IgD-negative memory B cell (primary cell): Measurements from ENCODE around the gene TRIM64. TPM values are rescaled to one million over a fixed set of nuclear protein-coding genes. Genes with fewer than 3 reads are reported as not detected.
"Not testable (repeated sequence)": the region's sequence is repeated elsewhere in the genome, so short reads cannot be mapped to it uniquely, and the experiment has no call there.

Experiments used
- H3K27ac Mint-ChIP-seq, 3 donors: one replicate each; pipeline ENCODE4 v1.8.0; 2020 to 2022; ENCODE audit warnings: mild to moderate bottlenecking in 3 of 3, mixed read lengths in 3 of 3, moderate library complexity in 1 of 3
- H3K27me3 Mint-ChIP-seq: one replicate; pipeline ENCODE4 v1.8.0; 2021; ENCODE audit warnings: mixed read lengths
- H3K36me3 Mint-ChIP-seq: one replicate; pipeline ENCODE4 v1.8.0; 2020; ENCODE audit warnings: mild to moderate bottlenecking, mixed read lengths
- H3K4me1 Mint-ChIP-seq, 3 donors: one replicate each; pipeline ENCODE4 v1.8.0; 2020 to 2022; ENCODE audit warnings: mixed read lengths in 3 of 3, mild to moderate bottlenecking in 1 of 3
- H3K4me3 Mint-ChIP-seq, 4 donors: one replicate each; pipeline ENCODE4 v1.8.0; 2020 to 2022; ENCODE audit warnings: mild to moderate bottlenecking in 4 of 4, mixed read lengths in 4 of 4, moderate library complexity in 3 of 4
- H3K9me3 Mint-ChIP-seq, 3 donors: one replicate each; pipeline ENCODE4 v1.8.0; 2020 to 2021; ENCODE audit warnings: mixed read lengths in 3 of 3, mild to moderate bottlenecking in 1 of 3
- polyA plus RNA-seq: library from polyadenylated mRNA; unstranded; fragments of 300-500 nt; fragmentation: Illumina TruSeq; gene quantifications from one replicate; pipeline ENCODE4 v1.2.3, GENCODE V29; 2021

TRIM64 gene, protein sequence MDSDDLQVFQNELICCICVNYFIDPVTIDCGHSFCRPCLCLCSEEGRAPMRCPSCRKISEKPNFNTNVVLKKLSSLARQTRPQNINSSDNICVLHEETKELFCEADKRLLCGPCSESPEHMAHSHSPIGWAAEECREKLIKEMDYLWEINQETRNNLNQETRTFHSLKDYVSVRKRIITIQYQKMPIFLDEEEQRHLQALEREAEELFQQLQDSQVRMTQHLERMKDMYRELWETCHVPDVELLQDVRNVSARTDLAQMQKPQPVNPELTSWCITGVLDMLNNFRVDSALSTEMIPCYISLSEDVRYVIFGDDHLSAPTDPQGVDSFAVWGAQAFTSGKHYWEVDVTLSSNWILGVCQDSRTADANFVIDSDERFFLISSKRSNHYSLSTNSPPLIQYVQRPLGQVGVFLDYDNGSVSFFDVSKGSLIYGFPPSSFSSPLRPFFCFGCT
- polyA plus RNA-seq: not detected

DNA sequence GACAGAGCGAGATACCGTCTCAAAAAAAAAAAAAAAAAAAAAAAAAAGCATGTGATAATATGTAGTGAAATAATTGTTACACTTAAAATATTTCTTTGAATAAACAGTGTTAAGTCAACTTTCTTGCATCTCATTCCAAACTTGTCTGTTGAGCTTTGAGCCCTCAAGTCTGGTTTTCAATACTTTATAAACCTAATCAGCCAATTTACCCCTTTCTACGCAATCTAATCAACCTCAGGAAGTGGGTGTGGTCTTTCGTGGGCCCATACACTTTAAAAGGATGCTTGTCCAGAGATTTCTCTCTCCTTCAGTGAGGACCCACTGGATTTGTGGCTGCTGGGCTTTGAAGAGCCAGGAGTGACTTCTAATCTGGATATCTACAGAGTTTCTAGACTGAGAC is at the start of gene TRIM64:
Gene TRIM64, plus strand, starts transcription at position 301 of the 400 bp plus-strand sequence. CDS start 2,467 bp downstream, outside the sequence.
- not testable (repeated sequence) for H3K4me1 Mint-ChIP-seq, H3K4me3 Mint-ChIP-seq, H3K27me3 Mint-ChIP-seq, H3K36me3 Mint-ChIP-seq, H3K9me3 Mint-ChIP-seq, H3K27ac Mint-ChIP-seq

DNA sequence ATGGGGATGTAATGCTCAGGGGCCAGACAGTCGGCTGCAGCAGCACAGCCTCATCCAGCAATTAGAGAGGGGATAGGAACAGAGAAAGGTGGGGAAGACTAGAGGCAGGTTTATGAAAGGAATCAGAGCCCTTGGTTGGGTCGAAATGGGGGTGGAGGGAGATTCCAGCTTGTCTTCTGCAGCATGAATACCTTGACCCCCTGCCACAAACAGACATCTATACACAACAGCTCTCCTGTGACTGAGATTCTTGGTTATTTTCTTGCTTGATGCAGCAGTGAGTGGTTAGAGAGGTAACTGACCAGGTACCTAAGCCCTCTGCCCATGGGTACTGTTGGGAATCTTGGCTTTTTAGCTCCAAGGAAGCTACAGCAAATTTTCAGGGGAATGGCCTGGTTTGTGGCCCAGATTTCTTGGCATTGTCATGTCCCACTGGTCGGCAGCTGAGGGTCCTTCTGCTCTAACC is 43.6 kb upstream of the TRIM64 start, which contains the start of gene TRIM49D1:
Gene TRIM49D1, minus strand, starts transcription at position 51 of the 466 bp plus-strand sequence. CDS start 4,535 bp downstream, outside the sequence.
- H3K27me3 Mint-ChIP-seq: no peaks in the 10 kb centered on the region
- H3K4me3 Mint-ChIP-seq: no peak within 1 kb of the TSS
- H3K27ac Mint-ChIP-seq: no peak within 1 kb of the TSS
- peaks cover 0 to 5% (median 0%) of the 10 kb centered on the region in 3 donors for H3K9me3 Mint-ChIP-seq
- no peaks in the 10 kb centered on the region for H3K4me1 Mint-ChIP-seq
- no peaks in the 10 kb centered on the region for H3K36me3 Mint-ChIP-seq

DNA sequence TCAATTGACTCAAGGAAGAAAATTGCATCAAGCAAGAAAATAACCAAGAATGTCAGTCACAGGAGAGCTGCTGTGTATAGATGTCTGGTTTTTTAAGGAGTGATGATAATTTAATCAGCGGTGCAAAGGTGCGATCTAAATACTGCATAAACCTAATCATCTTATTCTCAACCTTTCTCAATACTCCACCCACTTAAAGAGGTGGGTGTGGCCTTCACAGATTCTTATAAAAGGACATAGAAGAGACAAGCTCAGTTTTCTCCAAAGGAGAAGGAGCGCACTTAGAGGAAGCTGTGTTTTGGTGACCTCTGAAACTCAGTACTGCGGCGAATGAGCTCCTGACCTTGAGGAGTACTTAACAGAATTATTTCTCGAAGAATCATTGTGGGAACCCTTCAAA is 42.1 kb upstream of the TRIM64 start, which contains the start of gene TRIM49D2:
Gene TRIM49D2, plus strand, starts transcription at position 301 of the 400 bp plus-strand sequence. CDS start 2,698 bp downstream, outside the sequence.
- H3K4me1 Mint-ChIP-seq, H3K36me3 Mint-ChIP-seq, H3K27me3 Mint-ChIP-seq, H3K27ac Mint-ChIP-seq, H3K4me3 Mint-ChIP-seq, H3K9me3 Mint-ChIP-seq: not testable (repeated sequence)

- H3K27ac Mint-ChIP-seq, H3K4me1 Mint-ChIP-seq, H3K9me3 Mint-ChIP-seq, H3K27me3 Mint-ChIP-seq, H3K4me3 Mint-ChIP-seq, H3K36me3 Mint-ChIP-seq: not testable (repeated sequence)
Observed at GRCh38 chr11:89960833-89961232, 5.0 kb upstream of the TRIM64 start.

Other genes with a start within 250 kb of the TRIM64 start
- gene TRIM49, start 157.5 kb upstream of the TRIM64 start, polyA plus RNA-seq: not detected
- not detected for gene TRIM64B, start 87.5 kb upstream of the TRIM64 start, polyA plus RNA-seq
- gene TRIM49D1, start 43.8 kb upstream of the TRIM64 start, polyA plus RNA-seq: not detected
- not detected for gene TRIM49D2, start 42.0 kb upstream of the TRIM64 start, polyA plus RNA-seq
- not detected for gene TRIM49C, start 65.1 kb downstream of the TRIM64 start, polyA plus RNA-seq
- not detected for gene UBTFL1, start 119.9 kb downstream of the TRIM64 start, polyA plus RNA-seq
- not detected for gene NAALAD2, start 168.6 kb downstream of the TRIM64 start, polyA plus RNA-seq